ENCODE data around the gene ADD1. TPM values are rescaled to one million over a fixed set of nuclear protein-coding genes. Genes with fewer than 3 reads are reported as not detected.

Gene ADD1
- total and polyA plus RNA-seq, 2 donors from 2014 or later, result 232 to 313 TPM

DNA sequence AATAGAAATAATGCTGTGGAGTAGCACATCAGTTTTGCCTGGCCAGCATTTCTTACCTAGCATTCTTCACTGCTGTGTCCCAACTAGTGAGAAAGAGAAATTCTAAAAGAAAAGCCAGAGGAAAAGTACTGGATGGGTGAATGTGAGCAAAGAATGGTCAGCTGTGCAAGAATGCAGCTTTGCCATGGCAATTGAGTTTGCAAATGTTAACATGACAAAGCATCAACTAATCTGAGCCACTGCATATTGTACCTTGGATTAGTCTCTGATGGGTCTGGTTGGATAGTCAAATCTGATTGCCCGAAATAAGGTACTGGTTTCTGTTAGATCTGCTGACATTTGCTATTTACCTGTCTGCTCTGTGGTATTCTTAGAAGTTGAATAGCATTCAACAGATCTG lies 38.7 kb downstream of the ADD1 start:
- H3K9me3 ChIP-seq (ENCODE audit: control insufficient read depth in 2 of 3, insufficient read depth in 1 of 3, low read length in 3 of 3), result no peaks in the 10 kb centered on the region
- TF ChIP-seq, protein P1, sequence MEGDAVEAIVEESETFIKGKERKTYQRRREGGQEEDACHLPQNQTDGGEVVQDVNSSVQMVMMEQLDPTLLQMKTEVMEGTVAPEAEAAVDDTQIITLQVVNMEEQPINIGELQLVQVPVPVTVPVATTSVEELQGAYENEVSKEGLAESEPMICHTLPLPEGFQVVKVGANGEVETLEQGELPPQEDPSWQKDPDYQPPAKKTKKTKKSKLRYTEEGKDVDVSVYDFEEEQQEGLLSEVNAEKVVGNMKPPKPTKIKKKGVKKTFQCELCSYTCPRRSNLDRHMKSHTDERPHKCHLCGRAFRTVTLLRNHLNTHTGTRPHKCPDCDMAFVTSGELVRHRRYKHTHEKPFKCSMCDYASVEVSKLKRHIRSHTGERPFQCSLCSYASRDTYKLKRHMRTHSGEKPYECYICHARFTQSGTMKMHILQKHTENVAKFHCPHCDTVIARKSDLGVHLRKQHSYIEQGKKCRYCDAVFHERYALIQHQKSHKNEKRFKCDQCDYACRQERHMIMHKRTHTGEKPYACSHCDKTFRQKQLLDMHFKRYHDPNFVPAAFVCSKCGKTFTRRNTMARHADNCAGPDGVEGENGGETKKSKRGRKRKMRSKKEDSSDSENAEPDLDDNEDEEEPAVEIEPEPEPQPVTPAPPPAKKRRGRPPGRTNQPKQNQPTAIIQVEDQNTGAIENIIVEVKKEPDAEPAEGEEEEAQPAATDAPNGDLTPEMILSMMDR (IDR thresholded peaks at IDR 0.05; ENCODE audit: borderline replicate concordance, extremely low read depth, insufficient read depth), result no peak
- no peaks in the 10 kb centered on the region for H3K4me1 ChIP-seq (ENCODE audit: control insufficient read depth in 2 of 3, insufficient read depth in 2 of 3, low read depth in 1 of 3, low read length in 3 of 3)
- H3K27ac ChIP-seq (ENCODE audit: low read depth in 2 of 2, low read length in 2 of 2), result no peak overlapping the region
- no peak for FAIRE-seq
- H3K27me3 ChIP-seq (ENCODE audit: control insufficient read depth, insufficient read depth, low read length), result no peaks in the 10 kb centered on the region
- H3K4me3 ChIP-seq (ENCODE audit: low read length in 3 of 3), result no peak overlapping the region
- intact Hi-C loops (cut with DNase I), result no loop called here
- peaks cover 11 to 45% (median 31%) of the 10 kb centered on the region in 3 donors for H3K36me3 ChIP-seq (ENCODE audit: control insufficient read depth in 2 of 3, insufficient read depth in 3 of 3, low read length in 3 of 3)
- no peak overlapping the region for H3K9ac ChIP-seq (ENCODE audit: low read length in 3 of 3)
- DNase-seq, result no peak

DNA sequence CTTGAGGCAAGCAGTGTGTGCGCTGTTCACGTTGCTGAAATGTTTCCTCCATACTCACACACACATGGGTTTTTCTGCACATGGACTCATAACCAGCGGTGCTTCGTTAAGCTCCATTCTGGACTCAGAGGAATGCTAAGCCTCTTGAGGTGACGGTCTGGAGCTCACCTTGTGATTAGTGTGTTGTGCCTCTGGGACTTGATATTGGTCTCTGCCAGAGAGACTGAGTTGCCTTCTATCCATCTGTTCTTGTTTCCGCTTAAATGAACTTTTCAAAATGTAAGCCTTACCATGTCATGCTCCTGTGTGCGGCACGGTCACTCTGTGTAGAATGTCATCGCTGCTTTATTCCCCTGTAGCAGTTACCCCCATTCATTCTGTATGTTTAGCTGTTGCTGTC lies 42.5 kb downstream of the ADD1 start:
- no peak for FAIRE-seq
- peaks cover 7 to 48% (median 29%) of the 10 kb centered on the region in 3 donors for H3K36me3 ChIP-seq (ENCODE audit: control insufficient read depth in 2 of 3, insufficient read depth in 3 of 3, low read length in 3 of 3)

DNA sequence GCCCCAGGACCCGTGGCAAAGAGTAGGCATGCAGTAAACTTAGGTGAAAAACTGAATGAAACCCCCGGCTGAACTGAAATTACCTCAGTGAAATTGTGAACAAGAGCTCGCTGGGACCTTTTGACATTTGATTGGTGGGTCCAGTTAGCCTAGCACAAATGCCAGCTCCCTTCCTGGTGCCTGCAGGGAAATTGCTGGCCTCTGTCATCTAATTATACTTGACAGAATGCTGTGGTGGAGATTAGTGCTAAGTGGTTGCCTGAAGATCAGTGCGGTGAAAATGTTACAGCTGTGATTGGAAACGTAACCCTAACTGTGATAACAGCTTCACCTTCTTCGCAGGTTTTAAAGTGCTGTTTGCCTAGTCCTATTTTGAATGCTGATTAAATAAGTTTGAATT lies 43.0 kb downstream of the ADD1 start:
- H3K4me1 ChIP-seq (ENCODE audit: control insufficient read depth in 2 of 3, insufficient read depth in 2 of 3, low read depth in 1 of 3, low read length in 3 of 3), result no peaks in the 10 kb centered on the region
- H3K9me3 ChIP-seq (ENCODE audit: control insufficient read depth in 2 of 3, insufficient read depth in 1 of 3, low read length in 3 of 3), result no peaks in the 10 kb centered on the region
- H3K27me3 ChIP-seq (ENCODE audit: control insufficient read depth, insufficient read depth, low read length), result no peaks in the 10 kb centered on the region
- DNase-seq, result no peak
- H3K4me3 ChIP-seq (ENCODE audit: low read length in 3 of 3), result no peak overlapping the region
- intact Hi-C loops (cut with DNase I), result no loop called here
- no peak for FAIRE-seq
- H3K9ac ChIP-seq (ENCODE audit: low read length in 3 of 3), result no peak overlapping the region
- no peak overlapping the region for H3K27ac ChIP-seq (ENCODE audit: low read depth in 2 of 2, low read length in 2 of 2)
- TF ChIP-seq, protein P1 (IDR thresholded peaks at IDR 0.05; ENCODE audit: borderline replicate concordance, extremely low read depth, insufficient read depth), result no peak
- H3K36me3 ChIP-seq (ENCODE audit: control insufficient read depth in 2 of 3, insufficient read depth in 3 of 3, low read length in 3 of 3), result peaks cover 7 to 44% (median 29%) of the 10 kb centered on the region in 3 donors

More for the DNA sequence above, 42.5 kb downstream of the ADD1 start:
- no peak for DNase-seq
- H3K4me3 ChIP-seq (ENCODE audit: low read length in 3 of 3), result no peak overlapping the region
- H3K9me3 ChIP-seq (ENCODE audit: control insufficient read depth in 2 of 3, insufficient read depth in 1 of 3, low read length in 3 of 3), result no peaks in the 10 kb centered on the region
- no peak overlapping the region for H3K27ac ChIP-seq (ENCODE audit: low read depth in 2 of 2, low read length in 2 of 2)
- no peaks in the 10 kb centered on the region for H3K4me1 ChIP-seq (ENCODE audit: control insufficient read depth in 2 of 3, insufficient read depth in 2 of 3, low read depth in 1 of 3, low read length in 3 of 3)
- TF ChIP-seq, protein P1 (IDR thresholded peaks at IDR 0.05; ENCODE audit: borderline replicate concordance, extremely low read depth, insufficient read depth), result no peak
- intact Hi-C loops (cut with DNase I), result no loop called here
- H3K27me3 ChIP-seq (ENCODE audit: control insufficient read depth, insufficient read depth, low read length), result no peaks in the 10 kb centered on the region
- no peak overlapping the region for H3K9ac ChIP-seq (ENCODE audit: low read length in 3 of 3)

DNA sequence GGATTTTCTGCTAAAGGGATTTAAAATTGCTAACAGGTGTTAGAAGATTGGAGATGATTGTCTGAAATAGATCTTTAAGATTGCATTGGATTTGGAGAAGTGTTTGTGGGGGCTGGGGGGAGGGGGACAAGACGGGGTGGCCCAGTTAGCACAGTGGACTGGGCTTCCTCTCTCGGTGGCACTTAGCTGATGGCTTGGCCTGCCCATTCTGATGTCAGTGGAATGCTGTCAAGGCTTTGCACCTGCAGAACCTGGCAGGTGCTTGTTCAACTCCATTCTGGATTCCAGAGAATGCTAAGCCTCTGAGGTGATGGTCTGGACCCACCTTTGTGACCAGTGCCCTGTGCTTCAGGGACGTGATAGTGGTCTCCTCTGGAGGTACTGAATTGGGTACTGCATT lies 43.7 kb downstream of the ADD1 start:
- Histone ChIP-seq H3K9ac (ENCODE audit: low read length in 3 of 3) (no peak overlapping the region), H3K27me3 (ENCODE audit: control insufficient read depth, insufficient read depth, low read length) (no peaks in the 10 kb centered on the region), H3K4me1 (ENCODE audit: control insufficient read depth in 2 of 3, insufficient read depth in 2 of 3, low read depth in 1 of 3, low read length in 3 of 3) (no peaks in the 10 kb centered on the region), H3K36me3 (ENCODE audit: control insufficient read depth in 2 of 3, insufficient read depth in 3 of 3, low read length in 3 of 3) (peaks cover 6 to 37% (median 27%) of the 10 kb centered on the region in 3 donors), H3K4me3 (ENCODE audit: low read length in 3 of 3) (no peak overlapping the region), H3K9me3 (ENCODE audit: control insufficient read depth in 2 of 3, insufficient read depth in 1 of 3, low read length in 3 of 3) (no peaks in the 10 kb centered on the region), H3K27ac (ENCODE audit: low read depth in 2 of 2, low read length in 2 of 2) (no peak overlapping the region)
- FAIRE-seq, result no peak
- intact Hi-C loops (cut with DNase I), result no loop called here
- DNase-seq, result peak in 1 of 5 donors; percentile 18
- TF ChIP-seq, protein P1 (IDR thresholded peaks at IDR 0.05; ENCODE audit: borderline replicate concordance, extremely low read depth, insufficient read depth), result no peak
